Stimulated activated naive CD8-positive, alpha-beta T cell treated with anti-CD3 and anti-CD28 coated beads, Interleukin-15, Interleukin-2, amounts not matched to agents 100 U/mL and 50 U/mL, for 24 hours (primary cell): ENCODE results near the gene GSS.

Experiments
- ATAC-seq: fragments of 150-1000 bp; cut with Tn5 transposase; one replicate; pipeline ENCODE4 v1.10.0; 2021
- DNase-seq: peaks from one replicate; pipeline ENCODE4 v3.0.0; 2021

The GSS gene

GRCh38 chr20:34993941-34994508 is 38.4 kb upstream of the GSS start:
- ATAC-seq: no peak

GRCh38 chr20:34992751-34993417 is 37.3 kb upstream of the GSS start:
- ATAC-seq (no peak), DNase-seq (no peak)

More at GRCh38 chr20:34993941-34994508, 38.4 kb upstream of the GSS start:
- DNase-seq: no peak

- DNase-seq (no peak), ATAC-seq (no peak)
These were observed 35.1 kb upstream of the GSS start for GRCh38 chr20:34990661-34991214.

DNA sequence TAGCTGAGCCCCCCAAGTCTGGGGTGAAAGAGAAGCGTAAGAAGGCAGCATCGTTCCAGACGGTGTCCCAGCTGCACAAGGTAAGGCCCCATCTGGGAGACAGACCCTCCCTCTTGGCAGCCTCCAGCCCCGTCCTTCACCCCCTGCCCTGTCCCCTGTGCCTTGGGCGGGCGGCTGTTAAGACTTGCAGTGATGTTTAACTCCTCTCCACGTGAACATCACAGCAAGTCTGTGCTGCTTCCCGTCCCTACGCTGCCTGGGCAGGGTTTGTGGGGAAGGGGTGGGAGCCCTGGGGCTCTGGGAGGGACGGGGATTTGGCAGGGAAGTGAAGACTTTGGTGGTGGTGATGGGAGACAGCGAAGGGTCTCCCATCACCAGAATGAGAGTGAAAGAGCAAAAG is 34.6 kb upstream of the GSS start:
- no peak for DNase-seq
- no peak for ATAC-seq

DNA sequence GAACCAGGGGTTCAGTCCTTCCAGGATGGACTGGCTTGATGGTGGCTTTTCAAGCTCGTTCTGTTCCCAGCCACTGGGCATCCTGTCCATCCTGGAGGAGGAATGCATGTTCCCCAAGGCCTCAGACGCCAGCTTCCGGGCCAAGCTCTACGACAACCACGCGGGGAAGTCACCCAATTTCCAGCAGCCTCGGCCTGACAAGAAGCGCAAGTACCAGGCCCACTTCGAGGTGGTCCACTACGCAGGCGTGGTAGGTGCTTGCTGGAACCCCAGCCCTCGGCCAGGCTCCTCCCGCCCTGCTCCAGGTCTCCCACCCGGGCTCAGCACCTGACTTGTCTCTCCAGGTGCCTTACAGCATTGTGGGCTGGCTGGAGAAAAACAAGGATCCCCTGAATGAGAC is 34.1 kb upstream of the GSS start:
- no peak for ATAC-seq
- no peak for DNase-seq

GRCh38 chr20:34989118-34989517 is 33.5 kb upstream of the GSS start:
- ATAC-seq (no peak), DNase-seq (no peak)

DNA sequence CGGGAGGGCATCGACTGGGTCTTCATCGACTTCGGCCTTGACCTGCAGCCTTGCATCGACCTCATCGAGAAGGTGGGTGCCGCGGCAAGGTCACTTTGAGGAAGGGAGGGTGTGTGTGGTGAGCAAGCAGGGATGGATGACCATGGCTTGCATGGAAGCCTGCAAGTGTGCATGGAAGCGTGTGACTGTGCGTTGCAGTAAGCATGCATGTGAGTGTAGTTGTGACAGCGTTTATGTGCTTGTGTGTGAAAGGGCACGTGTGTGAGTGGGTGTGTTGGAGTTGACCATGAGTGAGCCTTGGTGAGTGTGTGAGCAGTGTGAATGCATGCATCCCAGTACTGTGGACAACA is 32.6 kb upstream of the GSS start:
- no peak for ATAC-seq
- no peak for DNase-seq

- ATAC-seq (no peak), DNase-seq (no peak)
These were observed 31.9 kb upstream of the GSS start for GRCh38 chr20:34987288-34988190.

DNA sequence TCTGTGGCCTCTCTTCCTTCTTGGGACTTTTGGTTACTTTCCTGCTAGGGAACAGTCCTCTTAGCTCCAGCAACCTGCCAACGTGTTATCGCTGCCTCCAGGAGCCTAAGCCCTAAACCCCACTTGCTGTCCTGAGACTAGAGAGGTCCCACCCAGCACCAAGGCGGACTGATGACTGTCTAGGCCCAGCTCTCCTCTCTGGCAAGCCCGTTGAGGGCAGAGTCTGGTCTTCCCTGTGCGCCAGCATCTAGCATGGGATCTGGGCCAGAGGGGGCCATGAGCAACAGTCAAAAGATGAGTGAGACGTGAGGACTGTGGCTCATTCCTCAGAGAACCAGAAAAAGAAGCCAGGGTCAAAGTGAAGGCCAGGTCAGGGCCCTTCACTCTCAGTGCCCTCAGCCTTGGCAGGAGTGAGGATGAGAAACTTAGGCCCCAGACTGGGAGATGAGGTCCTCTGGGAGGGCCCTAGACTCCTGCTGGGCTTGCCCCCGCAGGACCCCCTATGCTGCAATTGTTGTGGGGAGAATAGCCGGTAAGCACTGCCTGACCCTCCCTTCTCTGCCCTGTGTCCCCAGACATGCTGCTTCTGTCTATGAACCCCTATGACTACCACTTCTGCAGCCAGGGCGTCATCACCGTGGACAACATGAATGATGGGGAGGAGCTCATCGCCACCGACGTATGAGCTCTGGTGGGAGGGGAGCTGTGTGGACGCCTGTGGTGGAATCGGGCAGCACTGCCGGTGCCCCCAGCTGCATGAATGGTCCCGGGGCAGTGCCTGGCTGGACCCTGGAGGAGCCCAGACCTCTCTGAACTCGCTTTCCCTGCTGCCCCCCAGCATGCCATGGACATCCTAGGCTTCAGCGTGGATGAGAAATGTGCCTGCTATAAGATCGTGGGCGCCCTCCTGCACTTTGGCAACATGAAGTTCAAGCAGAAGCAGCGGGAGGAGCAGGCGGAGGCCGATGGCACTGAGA is 31.0 kb upstream of the GSS start:
- ATAC-seq (no peak), DNase-seq (no peak)

DNA sequence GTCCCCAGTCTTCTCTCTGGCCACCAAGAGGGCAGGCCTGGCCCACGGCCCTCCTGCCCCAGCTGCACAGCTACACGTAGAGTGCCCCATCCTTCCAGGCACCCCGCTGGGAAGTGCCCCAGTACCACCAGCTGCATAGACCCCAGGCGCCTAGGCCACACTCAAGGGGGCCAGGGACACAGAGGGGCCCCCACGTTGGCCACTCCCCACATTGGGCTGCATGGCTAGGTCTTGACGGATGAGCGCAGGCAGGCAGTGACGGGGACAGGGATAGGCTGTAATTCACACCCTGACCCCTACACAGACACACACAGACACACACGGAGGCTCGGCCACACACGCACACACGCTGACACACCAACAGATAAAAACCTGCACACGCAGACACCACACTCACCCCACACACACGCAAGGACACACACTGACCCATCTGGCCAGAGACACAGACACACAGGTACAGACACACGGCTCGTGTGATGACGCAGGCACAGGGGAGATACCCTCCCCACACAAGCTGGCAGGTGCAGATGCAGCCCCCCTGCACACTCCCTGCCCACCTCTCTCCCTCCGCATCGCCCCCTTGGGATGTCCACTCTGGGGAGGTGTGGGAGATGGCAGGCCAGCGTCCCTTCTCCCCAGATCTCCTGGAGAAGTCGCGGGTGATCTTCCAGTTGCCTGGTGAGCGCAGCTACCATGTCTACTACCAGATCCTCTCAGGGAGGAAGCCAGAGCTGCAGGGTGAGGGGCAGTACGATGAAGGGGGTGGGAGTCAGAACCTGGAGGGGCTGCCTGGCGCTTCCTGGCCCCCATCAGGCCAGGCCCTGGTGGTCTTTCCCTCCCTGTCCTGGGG is 30.1 kb upstream of the GSS start:
- DNase-seq: no peak
- ATAC-seq: no peak

GRCh38 chr20:34984756-34985261 is 29.2 kb upstream of the GSS start:
- ATAC-seq (no peak), DNase-seq (no peak)

GRCh38 chr20:34983995-34984735 is 28.6 kb upstream of the GSS start:
- ATAC-seq: no peak
- DNase-seq: no peak

DNA sequence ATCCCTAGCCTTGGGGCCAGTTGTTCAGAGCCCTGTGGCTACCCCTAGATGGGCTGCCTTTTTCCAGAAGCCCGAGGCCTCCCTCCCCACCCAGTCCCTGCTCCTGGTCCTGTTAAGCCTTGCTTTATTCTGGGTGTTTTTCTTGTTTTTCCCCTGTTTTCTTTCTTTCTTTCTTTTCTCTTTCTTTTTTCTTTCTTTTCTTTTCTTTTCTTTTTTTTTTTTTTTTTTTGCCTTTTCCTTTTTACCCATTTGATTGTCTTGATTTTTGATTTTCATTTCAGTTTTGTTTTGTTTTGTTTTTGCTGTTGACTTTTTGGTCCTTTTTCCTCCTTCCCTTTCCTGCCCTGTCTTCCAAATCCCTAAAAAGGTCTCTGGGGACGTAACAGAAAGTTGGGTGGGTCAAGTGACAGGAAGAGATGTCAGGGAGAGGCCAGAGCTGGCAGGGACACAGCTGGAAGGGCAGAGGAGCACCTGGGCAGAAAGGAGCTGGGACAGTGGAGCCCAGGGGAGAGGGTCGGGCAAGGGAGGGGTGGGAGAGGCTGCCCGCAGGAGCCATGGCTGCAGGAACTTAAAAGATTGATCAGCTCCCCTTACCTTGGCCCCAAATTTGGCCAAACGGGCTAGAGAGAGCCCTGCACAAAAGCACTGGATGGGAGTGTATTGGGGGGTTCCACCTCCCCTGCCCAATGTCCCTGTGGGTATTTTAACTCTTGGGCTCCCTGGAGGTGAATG is 27.6 kb upstream of the GSS start:
- DNase-seq (no peak), ATAC-seq (no peak)

DNA sequence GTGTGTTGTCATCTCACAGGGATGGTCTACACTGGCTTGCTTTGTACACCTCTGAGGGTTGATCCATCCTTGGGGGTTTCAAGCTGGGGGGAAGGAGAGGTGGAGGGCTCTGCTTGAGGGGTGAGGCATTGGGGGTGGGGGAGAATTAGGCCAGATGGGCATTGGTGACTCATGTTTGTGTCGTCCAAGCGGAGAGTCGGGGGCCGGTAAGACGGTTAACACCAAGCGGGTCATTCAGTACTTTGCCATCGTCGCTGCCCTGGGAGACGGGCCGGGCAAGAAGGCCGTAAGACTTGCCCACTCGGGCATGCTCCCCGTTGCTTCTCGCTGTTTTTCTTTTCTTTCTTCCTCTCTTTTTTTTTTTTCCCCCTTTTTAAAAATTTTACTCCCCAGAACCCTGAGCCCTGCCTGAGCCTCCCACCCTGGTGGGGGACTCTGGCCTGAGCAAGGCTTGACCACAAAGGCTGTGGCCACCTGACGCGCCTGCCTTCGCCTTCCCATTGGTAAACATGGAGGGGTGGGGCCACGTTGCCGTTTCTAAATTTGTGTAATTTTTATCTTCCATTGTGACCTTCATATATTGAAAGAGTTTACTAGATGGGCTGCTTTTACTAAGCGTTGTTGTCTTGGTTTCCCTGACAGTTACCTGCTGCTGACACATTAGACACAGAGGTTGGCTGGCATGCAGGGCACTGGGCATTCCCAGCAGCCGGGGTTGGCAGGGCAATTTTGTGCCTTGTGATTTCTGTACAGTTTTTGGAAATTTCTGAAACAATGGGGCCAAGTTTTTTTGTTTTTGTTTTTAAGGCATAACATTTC is 26.9 kb upstream of the GSS start:
- DNase-seq: no peak
- ATAC-seq: no peak

GRCh38 chr20:34980543-34981233 is 25.1 kb upstream of the GSS start:
- ATAC-seq (no peak), DNase-seq (no peak)

- DNase-seq: peak; percentile 29
These were observed 24.0 kb upstream of the GSS start for GRCh38 chr20:34979366-34980153.

More at GRCh38 chr20:34979366-34980153, 24.0 kb upstream of the GSS start:
- ATAC-seq: peak; percentile 65
